GM19324 (cell line): ENCODE results near the gene MEGF9.

Experiments
- ATAC-seq: cut with Tn5 transposase; IDR thresholded peaks from one replicate; pipeline ENCODE4 v1.9.1; 2021; ENCODE audit warnings: mild to moderate bottlenecking, moderate library complexity; ENCODE audit not compliant: unreplicated experiment, low FRiP score

MEGF9 gene

GRCh38 chr9:120708526-120709224 lies 5.6 kb downstream of the MEGF9 start:
- ATAC-seq, result no peak

- ATAC-seq, result no peak
Measured at GRCh38 chr9:120707170-120707569, 7.1 kb downstream of the MEGF9 start.

- no peak for ATAC-seq
Measured at GRCh38 chr9:120705174-120705573, 9.1 kb downstream of the MEGF9 start.

GRCh38 chr9:120702075-120702474 lies 12.2 kb downstream of the MEGF9 start:
- no peak for ATAC-seq

GRCh38 chr9:120701248-120701647 lies 13.0 kb downstream of the MEGF9 start:
- ATAC-seq, result no peak

GRCh38 chr9:120698766-120699165 lies 15.5 kb downstream of the MEGF9 start:
- ATAC-seq, result no peak

- ATAC-seq, result no peak
Measured at GRCh38 chr9:120697448-120697847, 16.8 kb downstream of the MEGF9 start.

- no peak for ATAC-seq
Measured at GRCh38 chr9:120696551-120697230, 17.6 kb downstream of the MEGF9 start.

GRCh38 chr9:120694559-120694958 lies 19.7 kb downstream of the MEGF9 start:
- no peak for ATAC-seq

GRCh38 chr9:120693700-120694008 lies 20.6 kb downstream of the MEGF9 start:
- ATAC-seq, result no peak

GRCh38 chr9:120692901-120693699 lies 21.2 kb downstream of the MEGF9 start:
- no peak for ATAC-seq

- ATAC-seq, result no peak
Measured at GRCh38 chr9:120690372-120690771, 23.9 kb downstream of the MEGF9 start.

- ATAC-seq, result no peak
Measured at GRCh38 chr9:120689860-120690259, 24.4 kb downstream of the MEGF9 start.

GRCh38 chr9:120688758-120689157 lies 25.5 kb downstream of the MEGF9 start:
- no peak for ATAC-seq

- no peak for ATAC-seq
Measured at GRCh38 chr9:120683150-120683549, 31.1 kb downstream of the MEGF9 start.

- ATAC-seq, result no peak
Measured at GRCh38 chr9:120681121-120681520, 33.1 kb downstream of the MEGF9 start.

- no peak for ATAC-seq
Measured at GRCh38 chr9:120680579-120680978, 33.7 kb downstream of the MEGF9 start.

- ATAC-seq, result no peak
Measured at GRCh38 chr9:120680161-120680560, 34.1 kb downstream of the MEGF9 start.

GRCh38 chr9:120677965-120678364 lies 36.3 kb downstream of the MEGF9 start:
- no peak for ATAC-seq

GRCh38 chr9:120676767-120677402 lies 37.4 kb downstream of the MEGF9 start:
- no peak for ATAC-seq

- ATAC-seq, result no peak
Measured at GRCh38 chr9:120668399-120668798, 45.9 kb downstream of the MEGF9 start.
